HG03439 (cell line): ENCODE data around the gene HELZ2.

Experiments
- ATAC-seq: cut with Tn5 transposase; IDR thresholded peaks from one replicate; pipeline ENCODE4 v1.9.1; 2021; ENCODE audit warnings: mild to moderate bottlenecking, moderate library complexity; ENCODE audit not compliant: unreplicated experiment

The HELZ2 gene

GRCh38 chr20:63553251-63553932 is 20.6 kb downstream of the HELZ2 start:
- ATAC-seq = peak; percentile 40

GRCh38 chr20:63552481-63553249 is 21.4 kb downstream of the HELZ2 start:
- ATAC-seq = peak; percentile 17

- ATAC-seq = no peak
Observed at GRCh38 chr20:63551068-63551467, 23.0 kb downstream of the HELZ2 start.

- ATAC-seq = no peak
Observed at GRCh38 chr20:63549679-63550282, 24.3 kb downstream of the HELZ2 start.

GRCh38 chr20:63549019-63549418 is 25.0 kb downstream of the HELZ2 start:
- no peak for ATAC-seq

GRCh38 chr20:63548542-63548941 is 25.5 kb downstream of the HELZ2 start:
- no peak for ATAC-seq

GRCh38 chr20:63547725-63548480 is 26.1 kb downstream of the HELZ2 start, which contains the start of gene SRMS:
TSS of gene SRMS (minus strand) at chr20:63547749. CDS start at chr20:63547463, 286 bp downstream.
- no peak for ATAC-seq

GRCh38 chr20:63546956-63547724 is 26.9 kb downstream of the HELZ2 start:
- no peak for ATAC-seq

GRCh38 chr20:63546256-63546955 is 27.6 kb downstream of the HELZ2 start:
- no peak for ATAC-seq

GRCh38 chr20:63545814-63546213 is 28.2 kb downstream of the HELZ2 start:
- no peak for ATAC-seq

GRCh38 chr20:63544958-63545516 is 29.0 kb downstream of the HELZ2 start:
- ATAC-seq = no peak

- no peak for ATAC-seq
Observed at GRCh38 chr20:63544241-63544957, 29.6 kb downstream of the HELZ2 start.

- ATAC-seq = no peak
Observed at GRCh38 chr20:63543733-63544132, 30.3 kb downstream of the HELZ2 start.

- no peak for ATAC-seq
Observed at GRCh38 chr20:63543131-63543530, 30.9 kb downstream of the HELZ2 start.

GRCh38 chr20:63542696-63543095 is 31.3 kb downstream of the HELZ2 start:
- no peak for ATAC-seq

- no peak for ATAC-seq
Observed at GRCh38 chr20:63542031-63542559, 31.9 kb downstream of the HELZ2 start.

- no peak for ATAC-seq
Observed at GRCh38 chr20:63541371-63541770, 32.7 kb downstream of the HELZ2 start.

GRCh38 chr20:63540417-63541186 is 33.4 kb downstream of the HELZ2 start:
- no peak for ATAC-seq
